HFF-Myc (cell line): ENCODE measurements around the gene PCBD1.

Experiments used
- DNase-seq: peaks from one replicate; pipeline ENCODE4 v3.0.0-alpha.2; 2011; ENCODE audit warnings: low read depth; ENCODE audit errors: extremely low read depth
- H3K4me3 ChIP-seq: replicated peaks from 2 replicates; pipeline ENCODE4 v1.5.1; 2011; ENCODE audit warnings: low read depth, mild to moderate bottlenecking, control low read depth, low read length
- TF ChIP-seq, protein P1 (sequence below): IDR thresholded peaks from 2 replicates; pipeline ENCODE4 v1.5.1; 2012; ENCODE audit warnings: mild to moderate bottlenecking, low read depth, low read length, control low read depth; ENCODE audit errors: missing control alignments

PCBD1 gene

DNA sequence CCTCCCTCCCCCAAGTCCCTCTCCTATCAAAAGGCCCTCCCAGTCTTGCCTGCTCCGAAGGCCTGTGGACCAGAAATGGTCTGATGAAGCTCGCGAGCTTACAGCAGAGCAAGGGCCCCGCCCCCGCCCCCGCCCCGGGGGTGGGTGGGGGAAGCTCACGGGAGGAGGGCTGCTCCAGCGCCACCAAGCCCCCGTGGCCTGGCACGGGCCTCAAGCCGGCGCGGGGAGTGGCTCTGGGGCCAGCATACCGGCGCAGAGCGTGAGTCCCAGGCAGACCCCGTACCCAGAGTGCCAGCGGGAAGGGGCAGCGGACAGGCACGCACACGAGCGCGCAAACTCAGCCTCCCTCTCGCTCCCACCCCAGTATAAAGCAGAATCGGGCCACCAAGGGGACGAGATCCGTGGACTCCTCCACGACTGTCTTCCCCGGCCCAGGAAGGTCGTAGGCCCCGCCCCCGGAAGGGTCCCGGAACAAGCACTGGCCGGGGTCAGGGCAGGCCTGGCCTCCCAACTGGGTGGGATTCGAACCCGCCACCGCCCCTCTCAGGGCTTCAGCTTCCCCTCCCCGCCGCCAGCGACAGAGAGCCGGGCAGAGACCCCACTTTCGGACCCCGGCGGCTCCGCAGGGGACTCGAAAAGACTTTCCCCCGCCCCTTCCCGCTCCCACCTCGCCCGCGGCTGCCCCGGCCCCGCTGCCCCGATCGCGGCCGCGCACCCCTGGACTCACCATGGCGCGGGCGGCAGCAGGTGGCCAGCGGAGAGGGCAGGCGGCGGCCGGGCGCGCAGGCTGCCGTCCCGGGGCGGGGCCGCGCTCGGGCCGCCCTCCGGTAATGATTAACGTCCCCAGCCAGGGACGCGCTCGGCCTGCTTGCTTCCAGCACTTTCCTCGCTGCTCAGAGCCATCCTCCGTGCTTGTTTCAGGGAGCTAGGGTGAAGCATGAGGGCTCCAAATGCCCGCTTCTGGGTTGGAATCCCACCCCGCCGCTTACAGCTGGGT, at the start of gene PCBD1:
Gene PCBD1 (minus strand): TSS at position 762 of the 997 bp plus-strand sequence. CDS start 32 bp downstream, at position 730.
- H3K4me3 ChIP-seq = peak within 1 kb of the TSS; percentile 55
- DNase-seq = no peak
- TF ChIP-seq, protein P1, sequence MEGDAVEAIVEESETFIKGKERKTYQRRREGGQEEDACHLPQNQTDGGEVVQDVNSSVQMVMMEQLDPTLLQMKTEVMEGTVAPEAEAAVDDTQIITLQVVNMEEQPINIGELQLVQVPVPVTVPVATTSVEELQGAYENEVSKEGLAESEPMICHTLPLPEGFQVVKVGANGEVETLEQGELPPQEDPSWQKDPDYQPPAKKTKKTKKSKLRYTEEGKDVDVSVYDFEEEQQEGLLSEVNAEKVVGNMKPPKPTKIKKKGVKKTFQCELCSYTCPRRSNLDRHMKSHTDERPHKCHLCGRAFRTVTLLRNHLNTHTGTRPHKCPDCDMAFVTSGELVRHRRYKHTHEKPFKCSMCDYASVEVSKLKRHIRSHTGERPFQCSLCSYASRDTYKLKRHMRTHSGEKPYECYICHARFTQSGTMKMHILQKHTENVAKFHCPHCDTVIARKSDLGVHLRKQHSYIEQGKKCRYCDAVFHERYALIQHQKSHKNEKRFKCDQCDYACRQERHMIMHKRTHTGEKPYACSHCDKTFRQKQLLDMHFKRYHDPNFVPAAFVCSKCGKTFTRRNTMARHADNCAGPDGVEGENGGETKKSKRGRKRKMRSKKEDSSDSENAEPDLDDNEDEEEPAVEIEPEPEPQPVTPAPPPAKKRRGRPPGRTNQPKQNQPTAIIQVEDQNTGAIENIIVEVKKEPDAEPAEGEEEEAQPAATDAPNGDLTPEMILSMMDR = no peak

- TF ChIP-seq, protein P1 = no peak
- DNase-seq = no peak
Observed at GRCh38 chr10:70937661-70938060, 49.3 kb upstream of the PCBD1 start.

DNA sequence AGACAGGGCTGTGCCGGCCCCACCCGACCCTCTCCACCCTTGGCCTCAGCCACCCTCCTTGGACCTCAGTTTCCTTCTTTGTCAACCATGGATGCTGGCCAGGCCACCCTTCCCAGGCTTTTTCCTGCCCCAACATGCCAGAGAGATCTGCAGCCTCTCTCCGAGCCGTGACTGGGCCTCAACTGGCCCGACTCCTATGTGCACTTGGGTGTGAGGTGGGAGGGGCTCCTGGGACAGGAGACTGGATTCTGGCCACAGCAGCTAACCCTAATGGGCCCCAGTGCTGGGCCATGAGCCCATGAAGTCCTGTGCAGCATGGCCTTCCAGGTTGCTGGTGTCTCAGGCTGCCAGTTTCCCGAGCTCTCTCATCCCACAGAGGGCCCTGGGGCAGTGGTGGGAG, 47.7 kb upstream of the PCBD1 start:
- no peak for DNase-seq
- no peak overlapping the region for H3K4me3 ChIP-seq
- TF ChIP-seq, protein P1 = no peak

More at GRCh38 chr10:70937661-70938060, 49.3 kb upstream of the PCBD1 start:
- H3K4me3 ChIP-seq = no peak overlapping the region

GRCh38 chr10:70935631-70936030, 47.3 kb upstream of the PCBD1 start:
- H3K4me3 ChIP-seq = no peak overlapping the region
- TF ChIP-seq, protein P1 = no peak
- DNase-seq = no peak

DNA sequence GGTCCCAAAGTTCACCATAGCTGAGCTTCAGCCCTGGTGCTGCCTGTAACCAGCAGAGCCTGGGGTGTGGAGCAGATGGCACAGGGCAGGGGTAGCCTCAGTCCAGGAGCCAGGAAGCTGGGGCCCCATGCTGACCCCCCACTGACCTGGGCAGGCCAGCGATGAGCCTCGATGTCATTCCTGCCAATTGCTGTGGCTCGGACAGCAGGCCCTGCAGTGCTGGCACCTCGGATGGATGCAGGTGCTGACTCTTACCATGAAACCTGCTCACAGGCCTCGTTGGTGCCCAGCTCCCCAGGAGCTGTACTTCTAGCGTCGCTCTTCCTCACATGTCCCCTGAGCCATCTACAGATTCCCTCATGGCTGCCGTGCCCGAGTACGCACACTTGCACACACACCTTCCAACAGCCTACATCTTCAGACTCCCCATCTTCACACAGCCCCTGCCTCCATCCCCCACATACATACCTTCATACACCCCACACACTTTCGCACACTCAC, 46.8 kb upstream of the PCBD1 start:
- H3K4me3 ChIP-seq = no peak overlapping the region
- no peak for DNase-seq
- TF ChIP-seq, protein P1 = no peak

DNA sequence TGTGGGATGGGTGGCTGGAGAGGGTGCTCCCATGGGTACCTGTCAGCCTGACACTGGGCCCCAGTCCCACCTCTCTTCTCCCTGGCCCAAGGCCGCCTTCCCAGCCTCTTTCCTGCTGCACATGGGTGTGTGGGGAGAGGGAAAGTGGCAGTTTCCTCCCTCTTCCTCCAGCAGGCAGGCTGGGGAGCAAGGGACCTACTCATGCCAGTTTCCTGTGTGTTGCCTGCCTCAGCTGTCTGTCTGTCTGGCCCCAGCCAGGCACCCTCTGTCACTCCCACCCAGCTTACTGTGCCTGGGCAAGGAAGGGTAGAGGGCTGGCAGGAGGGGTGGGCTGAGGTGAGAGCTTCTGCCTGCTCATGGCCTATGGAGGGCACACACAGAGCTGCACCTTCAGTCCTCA, 46.3 kb upstream of the PCBD1 start:
- TF ChIP-seq, protein P1 = no peak
- no peak for DNase-seq
- H3K4me3 ChIP-seq = no peak overlapping the region
